ENCODE data around the gene B3GAT3.
"Not testable (repeated sequence)": the region's sequence is repeated elsewhere in the genome, so short reads cannot be mapped to it uniquely, and the experiment has no call there.

The B3GAT3 gene

GRCh38 chr11:62645946-62646824 is 24.4 kb upstream of the B3GAT3 start, which contains the start of gene GANAB:
TSS of gene GANAB (minus strand) at chr11:62646613. CDS start at chr11:62646599, 14 bp downstream.
- peak; percentile 98 for DNase-seq (ENCODE audit: low spot score)

- DNase-seq (ENCODE audit: low spot score) = no peak
Observed at GRCh38 chr11:62645671-62645945, 23.8 kb upstream of the B3GAT3 start.

- no peak for DNase-seq (ENCODE audit: low spot score)
Observed at GRCh38 chr11:62644220-62644619, 22.4 kb upstream of the B3GAT3 start.

- no peak for DNase-seq (ENCODE audit: low spot score)
Observed at GRCh38 chr11:62632492-62632891, 10.7 kb upstream of the B3GAT3 start.

GRCh38 chr11:62627713-62628112 is 5.9 kb upstream of the B3GAT3 start:
- no peak for DNase-seq (ENCODE audit: low spot score)

GRCh38 chr11:62622476-62623089 is 797 bp upstream of the B3GAT3 start:
- DNase-seq (ENCODE audit: low spot score) = no peak

GRCh38 chr11:62621027-62621566 is 689 bp downstream of the B3GAT3 start:
- DNase-seq (ENCODE audit: low spot score) = no peak

GRCh38 chr11:62616957-62617356 is 4.8 kb downstream of the B3GAT3 start:
- DNase-seq (ENCODE audit: low spot score) = not testable (repeated sequence)

- DNase-seq (ENCODE audit: low spot score) = no peak
Observed at GRCh38 chr11:62615521-62615920, 6.3 kb downstream of the B3GAT3 start.

GRCh38 chr11:62614275-62614674 is 7.5 kb downstream of the B3GAT3 start:
- peak; percentile 38 for DNase-seq (ENCODE audit: low spot score)

- DNase-seq (ENCODE audit: low spot score) = no peak
Observed at GRCh38 chr11:62613291-62613778, 8.5 kb downstream of the B3GAT3 start.

- peak; percentile 81 for DNase-seq (ENCODE audit: low spot score)
Observed at GRCh38 chr11:62612366-62613290, 9.2 kb downstream of the B3GAT3 start, which contains the start of the genes EML3 and ROM1. TSS of gene EML3 (minus strand) at chr11:62612775. CDS start at chr11:62612457, 318 bp downstream. TSS of gene ROM1 (plus strand) at chr11:62613257. CDS start at chr11:62613282, 25 bp downstream.

- DNase-seq (ENCODE audit: low spot score) = peak; percentile 72
Observed at GRCh38 chr11:62611705-62612365, 10.0 kb downstream of the B3GAT3 start.

- no peak for DNase-seq (ENCODE audit: low spot score)
Observed at GRCh38 chr11:62610814-62611704, 10.7 kb downstream of the B3GAT3 start.

- DNase-seq (ENCODE audit: low spot score) = no peak
Observed at GRCh38 chr11:62610403-62610802, 11.4 kb downstream of the B3GAT3 start.

- no peak for DNase-seq (ENCODE audit: low spot score)
Observed at GRCh38 chr11:62608776-62609175, 13.0 kb downstream of the B3GAT3 start.

- DNase-seq (ENCODE audit: low spot score) = no peak
Observed at GRCh38 chr11:62607714-62608113, 14.1 kb downstream of the B3GAT3 start.

- DNase-seq (ENCODE audit: low spot score) = no peak
Observed at GRCh38 chr11:62605902-62606301, 15.9 kb downstream of the B3GAT3 start.

GRCh38 chr11:62605467-62605866 is 16.3 kb downstream of the B3GAT3 start:
- DNase-seq (ENCODE audit: low spot score) = no peak

GRCh38 chr11:62604460-62605120 is 17.2 kb downstream of the B3GAT3 start:
- no peak for DNase-seq (ENCODE audit: low spot score)

All from RKO (cell line).